ENCODE measurements around the gene HOXC10. TPM values are rescaled to one million over a fixed set of nuclear protein-coding genes. Genes with fewer than 3 reads are reported as not detected.

HOXC10 gene
- polyA plus RNA-seq, 1 donor (not counting 4 experiments of a cell fraction or from before 2014, with no cell fraction given), result 14.1 TPM

DNA sequence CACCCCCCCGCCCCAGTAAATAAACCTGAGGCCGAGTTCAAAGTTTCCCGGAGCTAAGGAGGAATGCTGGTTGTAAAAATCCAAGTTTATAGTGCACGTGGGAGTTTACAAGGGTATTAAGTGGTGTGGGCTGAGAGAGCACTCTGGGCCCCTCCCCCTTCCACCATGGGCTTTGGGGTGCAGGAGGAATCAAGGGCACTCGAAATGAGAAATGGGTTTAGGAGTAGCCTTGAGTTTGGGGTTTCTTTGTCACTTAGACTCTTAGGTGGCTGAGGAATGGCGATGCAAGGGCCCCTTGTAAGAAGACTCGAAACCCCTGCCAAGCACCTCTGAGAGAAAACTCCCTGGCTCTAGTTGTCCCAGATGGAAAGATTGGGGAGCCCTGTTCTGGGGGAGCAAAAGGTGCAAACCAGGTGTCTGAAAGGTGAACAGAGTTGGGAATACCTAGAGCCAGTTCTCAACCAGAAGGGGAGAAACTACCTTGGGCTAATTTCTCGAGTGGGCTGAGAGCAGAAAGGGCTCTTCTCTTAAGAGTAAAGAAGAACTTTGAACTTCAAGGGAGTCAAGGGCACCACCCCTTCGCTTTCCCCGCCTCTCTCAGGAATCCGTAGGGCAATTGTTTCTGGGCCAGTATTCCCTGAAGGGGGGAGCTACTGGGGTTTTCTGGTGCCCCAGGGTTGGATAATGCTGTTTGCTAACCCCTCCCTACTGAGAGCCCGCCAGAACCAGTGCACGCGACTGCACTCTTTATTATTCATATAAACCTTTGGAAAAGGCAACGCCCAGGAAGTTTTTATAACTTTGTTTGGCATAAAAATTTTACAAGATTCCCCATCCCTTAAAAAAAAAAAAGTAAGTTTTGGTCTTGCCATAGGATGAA, 6.2 kb upstream of the HOXC10 start:
- no peaks in the 10 kb centered on the region for H3K9me3 ChIP-seq (ENCODE audit: control insufficient read depth, low read depth, low read length)
- H3K9ac ChIP-seq (ENCODE audit: control insufficient read depth, extremely low read depth, insufficient read depth, low read length), result no peak overlapping the region
- H3K79me2 ChIP-seq (ENCODE audit: control insufficient read depth, insufficient read depth, low read length), result peaks cover 23% of the 10 kb centered on the region
- no peak overlapping the region for H2AFZ ChIP-seq (ENCODE audit: control insufficient read depth, low read length)
- DNase-seq (ENCODE audit: low read depth, low spot score), result no peak
- H3K27me3 ChIP-seq (ENCODE audit: control insufficient read depth, extremely low read depth, insufficient read depth, low read length), result no peaks in the 10 kb centered on the region
- peaks cover 28% of the 10 kb centered on the region for H3K4me1 ChIP-seq (ENCODE audit: control insufficient read depth, extremely low read depth, insufficient read depth, low read length)
- H3K36me3 ChIP-seq (ENCODE audit: control insufficient read depth in 2 of 2, extremely low read depth in 1 of 2, insufficient read depth in 2 of 2, low read length in 2 of 2), result no peaks in the 10 kb centered on the region
- TF ChIP-seq, protein P1, sequence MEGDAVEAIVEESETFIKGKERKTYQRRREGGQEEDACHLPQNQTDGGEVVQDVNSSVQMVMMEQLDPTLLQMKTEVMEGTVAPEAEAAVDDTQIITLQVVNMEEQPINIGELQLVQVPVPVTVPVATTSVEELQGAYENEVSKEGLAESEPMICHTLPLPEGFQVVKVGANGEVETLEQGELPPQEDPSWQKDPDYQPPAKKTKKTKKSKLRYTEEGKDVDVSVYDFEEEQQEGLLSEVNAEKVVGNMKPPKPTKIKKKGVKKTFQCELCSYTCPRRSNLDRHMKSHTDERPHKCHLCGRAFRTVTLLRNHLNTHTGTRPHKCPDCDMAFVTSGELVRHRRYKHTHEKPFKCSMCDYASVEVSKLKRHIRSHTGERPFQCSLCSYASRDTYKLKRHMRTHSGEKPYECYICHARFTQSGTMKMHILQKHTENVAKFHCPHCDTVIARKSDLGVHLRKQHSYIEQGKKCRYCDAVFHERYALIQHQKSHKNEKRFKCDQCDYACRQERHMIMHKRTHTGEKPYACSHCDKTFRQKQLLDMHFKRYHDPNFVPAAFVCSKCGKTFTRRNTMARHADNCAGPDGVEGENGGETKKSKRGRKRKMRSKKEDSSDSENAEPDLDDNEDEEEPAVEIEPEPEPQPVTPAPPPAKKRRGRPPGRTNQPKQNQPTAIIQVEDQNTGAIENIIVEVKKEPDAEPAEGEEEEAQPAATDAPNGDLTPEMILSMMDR (optimal IDR thresholded peaks at IDR 0.05 in 1 of 3, IDR thresholded peaks at IDR 0.05 in 1 of 3, conservative IDR thresholded peaks at IDR 0.05 in 1 of 3; ENCODE audit: extremely low read depth in 1 of 3, insufficient read depth in 2 of 3, low read length in 3 of 3), result no peak
- no peak for TF ChIP-seq EZH2 (IDR thresholded peaks at IDR 0.05; ENCODE audit: low read length)
- dilution Hi-C loops (cut with MboI; ENCODE audit: extremely low pct_ligation_motif_present, low sequenced_read_pairs), result no loop called here
- no peak for FAIRE-seq
- no peaks in the 10 kb centered on the region for H4K20me1 ChIP-seq (ENCODE audit: control insufficient read depth, extremely low read depth, insufficient read depth, low read length)
- H3K4me2 ChIP-seq (ENCODE audit: control insufficient read depth, extremely low read depth, insufficient read depth, low read depth, low read length), result peak overlapping the region; percentile 54
- H3K9me1 ChIP-seq (ENCODE audit: control insufficient read depth, extremely low read depth, insufficient read depth, low read length), result no peaks in the 10 kb centered on the region
- no peak overlapping the region for H3K27ac ChIP-seq (ENCODE audit: control insufficient read depth, insufficient read depth, low read length)
- H3K4me3 ChIP-seq (ENCODE audit: control insufficient read depth in 2 of 3, extremely low read depth in 1 of 3, insufficient read depth in 2 of 3, low read depth in 1 of 3, low read length in 3 of 3), result no peak overlapping the region

DNA sequence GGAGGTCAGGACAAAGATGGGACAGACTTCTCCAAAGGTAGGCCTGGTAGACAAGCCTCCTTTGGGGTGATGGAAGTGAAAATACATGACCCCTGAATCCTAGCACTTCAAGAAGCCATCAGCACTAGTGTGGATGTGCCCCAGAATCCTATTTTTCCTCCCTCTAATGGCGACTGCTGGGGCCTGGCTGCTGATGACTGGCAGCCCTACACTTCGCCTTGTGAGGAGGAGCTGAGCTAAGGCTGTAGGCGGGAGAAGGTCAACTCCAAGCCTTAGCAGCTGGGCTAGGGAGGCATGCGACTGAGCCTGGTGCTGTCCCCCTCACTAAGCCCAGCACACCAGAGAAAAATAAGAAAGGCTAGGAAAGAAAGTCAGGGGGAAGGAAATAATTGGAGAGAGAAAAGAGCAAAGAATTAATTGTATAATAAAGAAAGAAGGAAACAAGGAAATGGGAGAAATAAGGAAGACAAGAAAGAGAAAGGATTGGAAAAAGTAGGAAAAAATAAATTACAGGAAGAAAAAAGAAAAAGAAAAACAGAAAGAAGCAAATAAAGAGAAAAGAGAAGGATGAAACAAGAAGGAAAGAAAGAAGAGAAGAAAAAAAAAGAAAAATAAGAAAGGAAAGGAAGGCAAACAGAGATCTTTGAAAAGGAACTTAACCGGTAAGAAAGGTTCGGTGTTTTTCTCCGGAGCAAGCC, 4.7 kb upstream of the HOXC10 start:
- Histone ChIP-seq H3K4me3 (ENCODE audit: control insufficient read depth in 2 of 3, extremely low read depth in 1 of 3, insufficient read depth in 2 of 3, low read depth in 1 of 3, low read length in 3 of 3) (peak overlapping the region in 1 of 3 experiments; percentile 9), H3K9ac (ENCODE audit: control insufficient read depth, extremely low read depth, insufficient read depth, low read length) (peak overlapping the region; percentile 77), H3K36me3 (ENCODE audit: control insufficient read depth in 2 of 2, extremely low read depth in 1 of 2, insufficient read depth in 2 of 2, low read length in 2 of 2) (no peaks in the 10 kb centered on the region), H3K79me2 (ENCODE audit: control insufficient read depth, insufficient read depth, low read length) (peaks cover 22% of the 10 kb centered on the region), H3K9me3 (ENCODE audit: control insufficient read depth, low read depth, low read length) (no peaks in the 10 kb centered on the region), H3K9me1 (ENCODE audit: control insufficient read depth, extremely low read depth, insufficient read depth, low read length) (no peaks in the 10 kb centered on the region), H3K27me3 (ENCODE audit: control insufficient read depth, extremely low read depth, insufficient read depth, low read length) (no peaks in the 10 kb centered on the region), H3K4me1 (ENCODE audit: control insufficient read depth, extremely low read depth, insufficient read depth, low read length) (peaks cover 28% of the 10 kb centered on the region), H2AFZ (ENCODE audit: control insufficient read depth, low read length) (no peak overlapping the region), H3K27ac (ENCODE audit: control insufficient read depth, insufficient read depth, low read length) (peak overlapping the region; percentile 74), H3K4me2 (ENCODE audit: control insufficient read depth, extremely low read depth, insufficient read depth, low read depth, low read length) (peak overlapping the region; percentile 87), H4K20me1 (ENCODE audit: control insufficient read depth, extremely low read depth, insufficient read depth, low read length) (no peaks in the 10 kb centered on the region)
- no peak for TF ChIP-seq EZH2 (IDR thresholded peaks at IDR 0.05; ENCODE audit: low read length)
- TF ChIP-seq, protein P1 (optimal IDR thresholded peaks at IDR 0.05 in 1 of 3, IDR thresholded peaks at IDR 0.05 in 1 of 3, conservative IDR thresholded peaks at IDR 0.05 in 1 of 3; ENCODE audit: extremely low read depth in 1 of 3, insufficient read depth in 2 of 3, low read length in 3 of 3), result no peak
- dilution Hi-C loops (cut with MboI; ENCODE audit: extremely low pct_ligation_motif_present, low sequenced_read_pairs), result no loop called here
- FAIRE-seq (no peak), DNase-seq (ENCODE audit: low read depth, low spot score) (no peak)

Measured in keratinocyte (primary cell).